Trophoblast cell (in vitro differentiated cells and primary cell): ENCODE results near the gene IRF2BP2.

Experiments used
- DNase-seq, 2 donors: peaks; one replicate each; pipeline ENCODE4 v3.0.0-alpha.2; 2016
- H2AFZ ChIP-seq: 2 replicates; pipeline ENCODE4 v1.6.1; 2013; ENCODE audit warnings: low read length, moderate library complexity, mild to moderate bottlenecking; ENCODE audit not compliant: insufficient read depth, poor library complexity
- H2AK5ac ChIP-seq: 2 replicates; pipeline ENCODE4 v1.6.1; 2013; ENCODE audit warnings: mild to moderate bottlenecking, low read length
- H2BK120ac ChIP-seq: 2 replicates; pipeline ENCODE4 v1.6.1; 2013; ENCODE audit warnings: low read length, mild to moderate bottlenecking, moderate library complexity; ENCODE audit not compliant: insufficient read depth, poor library complexity
- H2BK12ac ChIP-seq: 2 replicates; pipeline ENCODE4 v1.6.1; 2013; ENCODE audit warnings: mild to moderate bottlenecking, low read length, moderate library complexity
- H2BK5ac ChIP-seq: 2 replicates; pipeline ENCODE4 v1.6.1; 2013; ENCODE audit warnings: low read length, low read depth, moderate library complexity, mild to moderate bottlenecking; ENCODE audit not compliant: poor library complexity
- H3K14ac ChIP-seq: 2 replicates; pipeline ENCODE4 v1.6.1; 2013; ENCODE audit warnings: mild to moderate bottlenecking, low read length
- H3K18ac ChIP-seq: 2 replicates; pipeline ENCODE4 v1.6.1; 2013; ENCODE audit warnings: mild to moderate bottlenecking, low read length
- H3K23ac ChIP-seq: 2 replicates; pipeline ENCODE4 v1.6.1; 2013; ENCODE audit warnings: low read length
- H3K27ac ChIP-seq: 2 replicates; pipeline ENCODE4 v1.5.1; 2013; ENCODE audit warnings: low read depth, mild to moderate bottlenecking, inconsistent platforms, low read length, moderate library complexity
- H3K27me3 ChIP-seq: 2 replicates; pipeline ENCODE4 v1.6.1; 2013; ENCODE audit warnings: inconsistent platforms, mild to moderate bottlenecking, low read length, moderate library complexity; ENCODE audit not compliant: insufficient read depth
- H3K36me3 ChIP-seq, 2 experiments: 1 replicate in 1 of 2; 2 replicates in 1 of 2; pipeline ENCODE4 v1.6.1; 2013; ENCODE audit warnings: low read length in 2 of 2, mild to moderate bottlenecking in 2 of 2, moderate library complexity in 1 of 2; ENCODE audit not compliant: insufficient read depth in 2 of 2, control insufficient read depth in 1 of 2
- H3K4ac ChIP-seq: 2 replicates; pipeline ENCODE4 v1.6.1; 2013; ENCODE audit warnings: low read depth, mild to moderate bottlenecking, low read length, moderate library complexity
- H3K4me1 ChIP-seq, 2 experiments: 1 replicate in 1 of 2; 2 replicates in 1 of 2; pipeline ENCODE4 v1.6.1; 2013; ENCODE audit warnings: low read length in 2 of 2, mild to moderate bottlenecking in 2 of 2, moderate library complexity in 1 of 2; ENCODE audit not compliant: insufficient read depth in 2 of 2, control insufficient read depth in 1 of 2
- H3K4me2 ChIP-seq: 2 replicates; pipeline ENCODE4 v1.6.1; 2013; ENCODE audit warnings: inconsistent platforms, mild to moderate bottlenecking, low read length, moderate library complexity
- H3K4me3 ChIP-seq: 2 replicates; pipeline ENCODE4 v1.5.1; 2013; ENCODE audit warnings: mild to moderate bottlenecking, low read depth, low read length, inconsistent platforms
- H3K79me1 ChIP-seq: one replicate; pipeline ENCODE4 v1.6.1; 2013; ENCODE audit warnings: low read length
- H3K79me2 ChIP-seq: 2 replicates; pipeline ENCODE4 v1.6.1; 2013; ENCODE audit warnings: low read length, mild to moderate bottlenecking; ENCODE audit not compliant: control insufficient read depth, insufficient read depth, poor library complexity
- H3K9ac ChIP-seq: 2 replicates; pipeline ENCODE4 v1.6.1; 2013; ENCODE audit warnings: mild to moderate bottlenecking, low read length
- H3K9me3 ChIP-seq: 2 replicates; pipeline ENCODE4 v1.6.1; 2013; ENCODE audit warnings: low read depth, mild to moderate bottlenecking, control low read depth, inconsistent platforms, low read length; ENCODE audit not compliant: insufficient read depth
- H4K12ac ChIP-seq: 2 replicates; pipeline ENCODE4 v1.6.1; 2013; ENCODE audit warnings: low read depth, mild to moderate bottlenecking, low read length, moderate library complexity
- H4K8ac ChIP-seq: 2 replicates; pipeline ENCODE4 v1.6.1; 2013; ENCODE audit warnings: low read depth, mild to moderate bottlenecking, low read length, moderate library complexity
- H4K91ac ChIP-seq: one replicate; pipeline ENCODE4 v1.6.1; 2013; ENCODE audit warnings: low read depth, mild to moderate bottlenecking, low read length, moderate library complexity
- WGBS: extraction: QIAGEN DNeasy Blood & Tissue Kit; methylation state at CpG from one replicate; pipeline ENCODE4 v1.1.7; 2013; ENCODE audit warnings: missing lambda C conversion rate; ENCODE audit not compliant: insufficient read length, insufficient coverage; ENCODE audit errors: extremely low coverage; 5-methylcytosine and 5-hydroxymethylcytosine counted together

IRF2BP2 gene

DNA sequence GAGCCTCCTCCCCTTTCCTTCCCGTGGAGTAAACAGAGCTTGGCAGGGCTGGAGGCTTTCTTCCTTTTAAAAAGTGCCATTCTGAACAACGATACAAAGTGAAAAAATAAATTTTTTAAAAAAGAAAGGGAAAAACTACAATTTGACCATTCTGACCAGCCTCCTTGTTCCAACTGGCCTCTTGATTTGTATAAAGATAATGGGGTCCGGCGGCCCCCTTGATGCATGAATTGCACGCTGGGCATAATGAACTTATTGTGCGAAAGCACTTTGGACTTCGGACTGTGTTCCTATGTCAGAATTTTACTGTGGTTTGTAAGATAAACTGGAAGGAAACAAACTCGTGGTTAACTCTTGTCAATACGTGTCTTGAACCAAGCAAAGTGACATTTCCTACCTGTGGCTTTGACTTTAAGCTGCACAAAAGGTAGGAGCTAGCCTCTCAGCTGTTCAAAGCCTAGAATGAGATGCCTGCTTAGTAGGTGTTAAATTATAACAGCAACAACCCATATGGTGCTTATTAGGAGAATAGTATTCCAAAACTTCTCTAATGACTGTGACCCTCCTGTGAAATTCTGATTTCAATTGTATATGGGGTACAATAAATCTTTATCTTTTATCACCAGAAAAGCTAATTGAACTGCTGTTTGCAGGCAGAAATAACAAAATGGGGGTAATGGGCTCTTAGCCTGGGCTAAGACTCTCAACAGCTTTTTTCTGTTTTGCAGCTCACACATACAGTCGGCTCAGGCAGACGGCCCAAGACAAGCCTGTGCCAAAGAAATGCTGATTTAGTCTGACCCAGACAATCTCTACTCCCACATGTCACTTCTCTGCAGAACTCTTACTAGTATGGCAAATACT is 9.3 kb downstream of the IRF2BP2 start:
- peak in 1 of 2 donors; percentile 35 for DNase-seq
- Histone ChIP-seq H3K79me1 (peaks cover 7% of the 10 kb centered on the region), H2BK12ac (peak overlapping the region; percentile 73), H3K79me2 (peaks cover 2% of the 10 kb centered on the region), H3K4me1 (peaks cover 2 to 3% of the 10 kb centered on the region in 2 experiments), H3K27me3 (no peaks in the 10 kb centered on the region), H3K36me3 (no peaks in the 10 kb centered on the region), H3K4me3 (no peak overlapping the region), H2BK120ac (peak overlapping the region; percentile 5), H3K18ac (peak overlapping the region; percentile 78), H3K4ac (peak overlapping the region; percentile 73), H2BK5ac (peak overlapping the region; percentile 71), H2AK5ac (no peak overlapping the region), H2AFZ (peak overlapping the region; percentile 66), H4K91ac (peak overlapping the region; percentile 61), H3K23ac (no peak overlapping the region), H3K27ac (peak overlapping the region; percentile 96), H3K9ac (peak overlapping the region; percentile 54), H3K9me3 (no peaks in the 10 kb centered on the region), H4K8ac (peak overlapping the region; percentile 79), H3K4me2 (peak overlapping the region; percentile 62), H4K12ac (no peak overlapping the region), H3K14ac (peak overlapping the region; percentile 89)
- WGBS, result no CpG with 5 or more reads among the region's 11 CpGs

DNA sequence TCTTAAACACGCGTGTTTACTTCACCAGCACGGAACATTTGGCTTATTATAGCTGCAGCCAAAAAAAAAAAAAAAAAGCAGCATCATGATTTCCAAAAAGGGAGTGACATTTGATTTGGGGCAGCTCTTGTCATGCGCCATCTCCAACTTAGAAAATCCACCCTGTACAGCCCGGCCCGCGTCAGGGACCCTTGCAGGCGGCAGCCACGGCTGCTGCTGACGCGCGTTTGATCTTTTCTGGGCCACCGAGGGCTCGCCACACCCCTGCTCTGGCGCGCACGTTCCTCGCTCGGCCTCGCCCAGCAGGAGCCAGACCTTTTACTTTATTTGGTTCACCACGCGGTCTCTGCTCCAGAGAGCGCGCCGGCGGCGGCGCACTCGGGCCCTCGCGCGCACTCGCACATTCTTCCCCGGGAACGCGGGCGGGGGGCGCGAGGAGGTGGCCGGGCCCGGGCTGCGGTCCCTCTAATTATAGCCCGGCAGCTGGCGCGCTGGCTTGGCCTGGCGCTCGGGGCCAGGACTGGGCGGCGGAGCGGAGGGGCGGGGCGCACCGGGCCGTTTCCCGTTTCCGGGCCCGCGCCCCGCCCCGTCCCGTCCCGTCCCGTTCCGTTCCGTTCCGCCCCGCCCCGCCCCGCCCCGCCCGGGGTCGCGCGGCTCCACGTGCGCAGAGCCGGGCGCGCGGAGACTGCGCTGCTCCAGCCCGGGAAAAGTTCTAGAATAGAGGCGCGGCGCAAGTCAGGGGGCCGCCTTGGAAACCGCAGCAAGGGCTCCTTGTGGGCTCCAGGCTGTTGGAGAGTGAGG is 10.2 kb downstream of the IRF2BP2 start:
- Histone ChIP-seq H4K12ac (peak overlapping the region; percentile 87), H3K79me1 (peaks cover 7% of the 10 kb centered on the region), H3K27me3 (no peaks in the 10 kb centered on the region), H2AK5ac (no peak overlapping the region), H2BK120ac (peak overlapping the region; percentile 88), H2BK5ac (peak overlapping the region; percentile 60), H3K36me3 (no peaks in the 10 kb centered on the region), H3K27ac (peak overlapping the region; percentile 96), H3K4me3 (peak overlapping the region; percentile 60), H3K18ac (peak overlapping the region; percentile 78), H3K14ac (peak overlapping the region; percentile 94), H2BK12ac (peak overlapping the region; percentile 90), H3K23ac (no peak overlapping the region), H2AFZ (peak overlapping the region; percentile 66), H3K4me2 (peak overlapping the region; percentile 78), H3K4ac (peak overlapping the region; percentile 73), H4K91ac (peak overlapping the region; percentile 61), H4K8ac (peak overlapping the region; percentile 93), H3K4me1 (peaks cover 2 to 3% of the 10 kb centered on the region in 2 experiments), H3K79me2 (peaks cover 2% of the 10 kb centered on the region), H3K9ac (peak overlapping the region; percentile 54), H3K9me3 (no peaks in the 10 kb centered on the region)
- DNase-seq, result peak; percentile 64 to 74
- no CpG with 5 or more reads among the region's 87 CpGs for WGBS

DNA sequence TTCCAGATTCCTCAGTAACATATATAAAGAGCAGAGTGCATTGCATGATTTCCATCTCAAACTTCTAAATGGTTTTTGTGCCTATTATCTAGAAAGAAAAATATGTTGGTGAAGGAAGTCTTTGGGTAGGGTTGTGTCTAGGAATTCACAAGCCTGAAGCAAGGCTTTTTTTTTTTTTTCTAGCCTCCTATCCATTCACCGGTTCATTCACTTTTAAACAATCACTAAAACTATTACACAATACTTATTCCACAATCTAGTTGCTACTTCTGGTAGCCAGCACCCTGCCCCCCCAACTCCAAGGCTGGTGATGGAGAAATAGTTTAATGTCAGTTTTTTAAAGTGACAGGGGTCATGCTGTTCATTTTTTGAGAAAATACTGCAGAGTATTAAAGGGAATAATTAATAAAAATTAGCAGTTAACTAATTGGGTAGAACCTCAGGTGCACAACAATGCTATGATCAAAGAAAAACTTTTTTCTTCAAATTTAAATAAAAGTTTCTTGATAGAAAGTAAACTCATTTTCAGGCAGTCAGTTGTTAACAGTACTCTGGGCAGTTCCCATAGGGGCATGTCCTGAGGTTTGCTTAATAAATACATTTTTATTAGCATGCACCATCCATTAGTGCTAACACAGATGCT is 10.9 kb downstream of the IRF2BP2 start:
- WGBS, result 100% methylated on average over 1 of the region's 1 CpG

DNA sequence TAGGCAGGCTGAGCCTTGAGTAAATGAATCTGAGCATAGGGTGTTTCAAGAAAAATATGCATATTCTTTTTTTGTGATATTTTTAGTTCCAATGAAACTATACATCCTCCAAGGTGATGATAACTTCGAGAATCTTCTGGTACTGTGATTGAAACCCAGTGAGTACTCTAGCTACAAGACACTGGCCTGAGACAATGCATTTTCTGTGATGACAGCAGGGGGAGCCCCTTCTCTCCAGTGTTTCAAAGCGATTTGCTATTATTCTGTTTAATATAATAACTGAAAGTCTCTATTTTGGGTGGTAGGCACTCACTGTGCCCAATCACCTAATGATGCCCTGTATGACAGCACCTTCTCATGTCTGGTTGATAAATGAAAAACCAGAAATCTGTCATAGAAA is 12.1 kb downstream of the IRF2BP2 start:
- Histone ChIP-seq H3K4me1 (peaks cover 2 to 3% of the 10 kb centered on the region in 2 experiments), H2BK12ac (no peak overlapping the region), H3K79me1 (peaks cover 7% of the 10 kb centered on the region), H4K12ac (no peak overlapping the region), H2AK5ac (no peak overlapping the region), H3K79me2 (no peaks in the 10 kb centered on the region), H2AFZ (no peak overlapping the region), H4K8ac (no peak overlapping the region), H3K27me3 (no peaks in the 10 kb centered on the region), H3K14ac (no peak overlapping the region), H2BK5ac (no peak overlapping the region), H3K4me3 (no peak overlapping the region), H3K23ac (no peak overlapping the region), H3K4ac (no peak overlapping the region), H3K9ac (no peak overlapping the region), H3K18ac (no peak overlapping the region), H3K9me3 (no peaks in the 10 kb centered on the region), H3K36me3 (no peaks in the 10 kb centered on the region), H3K4me2 (no peak overlapping the region), H2BK120ac (no peak overlapping the region), H4K91ac (no peak overlapping the region), H3K27ac (no peak overlapping the region)
- peak; percentile 42 to 61 for DNase-seq
- WGBS, result no CpG with 5 or more reads among the region's 2 CpGs

More for the DNA sequence above, 10.9 kb downstream of the IRF2BP2 start:
- Histone ChIP-seq H3K79me2 (no peaks in the 10 kb centered on the region), H3K9me3 (no peaks in the 10 kb centered on the region), H3K4me1 (peaks cover 2 to 3% of the 10 kb centered on the region in 2 experiments), H2BK120ac (no peak overlapping the region), H4K8ac (no peak overlapping the region), H3K27me3 (no peaks in the 10 kb centered on the region), H2AK5ac (no peak overlapping the region), H4K12ac (no peak overlapping the region), H3K36me3 (no peaks in the 10 kb centered on the region), H3K4me3 (no peak overlapping the region), H3K79me1 (peaks cover 7% of the 10 kb centered on the region), H2AFZ (peak overlapping the region; percentile 63), H3K4ac (no peak overlapping the region), H3K4me2 (peak overlapping the region; percentile 78), H3K23ac (no peak overlapping the region), H3K9ac (no peak overlapping the region), H3K27ac (peak overlapping the region; percentile 96), H4K91ac (no peak overlapping the region), H2BK12ac (no peak overlapping the region), H3K14ac (peak overlapping the region; percentile 94), H2BK5ac (peak overlapping the region; percentile 35), H3K18ac (no peak overlapping the region)
- DNase-seq, result peak in 1 of 2 donors; percentile 73
